Type B pancreatic cell (in vitro differentiated cells): Measurements from ENCODE around the gene ATOH7. TPM values are rescaled to one million over a fixed set of nuclear protein-coding genes. Genes with fewer than 3 reads are reported as not detected.
"Not testable (repeated sequence)": the region's sequence is repeated elsewhere in the genome, so short reads cannot be mapped to it uniquely, and the experiment has no call there.

Source experiments
- DNase-seq: peaks from one replicate; pipeline ENCODE4 v3.0.0; 2021; ENCODE audit warnings: mixed read lengths; ENCODE audit not compliant: unreplicated experiment; ENCODE audit errors: extremely low spot score
- H3K27ac Mint-ChIP-seq: 2 replicates; pipeline ENCODE4 v1.8.0; 2021; ENCODE audit warnings: mild to moderate bottlenecking, mixed read lengths
- H3K27me3 Mint-ChIP-seq: 2 replicates; pipeline ENCODE4 v1.8.0; 2021; ENCODE audit warnings: mixed read lengths
- H3K36me3 Mint-ChIP-seq: 2 replicates; pipeline ENCODE4 v1.8.0; 2021; ENCODE audit warnings: mixed read lengths
- H3K4me1 Mint-ChIP-seq: one replicate; pipeline ENCODE4 v1.8.0; 2021; ENCODE audit warnings: mixed read lengths; ENCODE audit not compliant: unreplicated experiment
- H3K4me3 Mint-ChIP-seq: 2 replicates; pipeline ENCODE4 v1.8.0; 2021; ENCODE audit warnings: mild to moderate bottlenecking, mixed read lengths
- H3K9me3 Mint-ChIP-seq: 2 replicates; pipeline ENCODE4 v1.8.0; 2021; ENCODE audit warnings: mixed read lengths
- total RNA-seq: library from RNA; stranded (reverse); gene quantifications from 2 replicates; pipeline ENCODE4 v1.2.1, GENCODE V29; 2021; ENCODE audit warnings: low replicate concordance
- TF ChIP-seq, protein P1 (sequence below): fragments of 200-600 bp; sonication (generic); conservative IDR thresholded peaks from 2 replicates; pipeline ENCODE4 v1.5.0; 2021; ENCODE audit warnings: antibody characterized with exemption, mild to moderate bottlenecking

Gene ATOH7
- total RNA-seq, 1 donor from 2014 or later: 0.60 TPM

DNA sequence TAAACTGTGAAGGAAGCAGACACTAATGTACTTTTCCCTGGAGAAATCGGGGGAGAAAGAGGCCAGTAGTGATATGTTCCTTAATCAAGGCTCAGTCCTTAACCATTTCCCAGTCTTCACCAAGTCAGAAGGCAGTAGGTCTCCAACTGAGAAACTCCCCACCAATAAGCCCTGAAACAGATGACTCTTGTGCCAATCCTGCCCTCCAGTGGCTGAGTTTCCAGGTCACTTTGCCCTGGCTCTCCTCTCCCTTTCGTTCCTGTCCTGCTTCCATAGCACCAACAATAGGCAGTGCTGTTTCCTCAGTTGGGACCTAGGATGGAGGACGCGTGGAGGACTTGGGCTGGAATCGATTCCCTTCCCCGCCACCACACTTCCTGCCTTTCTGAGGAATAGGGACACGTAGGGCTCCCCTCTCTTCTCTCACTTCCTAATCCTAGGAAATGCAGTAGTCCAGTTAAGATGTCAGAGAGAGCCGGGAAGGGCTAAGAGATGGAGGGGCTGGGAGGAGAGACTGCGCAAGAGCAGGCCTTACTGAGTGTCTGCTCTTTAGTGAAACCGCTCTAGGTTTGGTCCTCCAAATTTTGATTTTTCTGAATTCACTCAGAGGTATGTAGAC, 23.4 kb downstream of the ATOH7 start:
- no peak for DNase-seq
- Mint-ChIP-seq H3K4me1 (peaks cover 16% of the 10 kb centered on the region), H3K27ac (no peak overlapping the region), H3K9me3 (no peaks in the 10 kb centered on the region), H3K27me3 (peaks cover 21% of the 10 kb centered on the region), H3K36me3 (no peaks in the 10 kb centered on the region), H3K4me3 (no peak overlapping the region)
- TF ChIP-seq, protein P1, sequence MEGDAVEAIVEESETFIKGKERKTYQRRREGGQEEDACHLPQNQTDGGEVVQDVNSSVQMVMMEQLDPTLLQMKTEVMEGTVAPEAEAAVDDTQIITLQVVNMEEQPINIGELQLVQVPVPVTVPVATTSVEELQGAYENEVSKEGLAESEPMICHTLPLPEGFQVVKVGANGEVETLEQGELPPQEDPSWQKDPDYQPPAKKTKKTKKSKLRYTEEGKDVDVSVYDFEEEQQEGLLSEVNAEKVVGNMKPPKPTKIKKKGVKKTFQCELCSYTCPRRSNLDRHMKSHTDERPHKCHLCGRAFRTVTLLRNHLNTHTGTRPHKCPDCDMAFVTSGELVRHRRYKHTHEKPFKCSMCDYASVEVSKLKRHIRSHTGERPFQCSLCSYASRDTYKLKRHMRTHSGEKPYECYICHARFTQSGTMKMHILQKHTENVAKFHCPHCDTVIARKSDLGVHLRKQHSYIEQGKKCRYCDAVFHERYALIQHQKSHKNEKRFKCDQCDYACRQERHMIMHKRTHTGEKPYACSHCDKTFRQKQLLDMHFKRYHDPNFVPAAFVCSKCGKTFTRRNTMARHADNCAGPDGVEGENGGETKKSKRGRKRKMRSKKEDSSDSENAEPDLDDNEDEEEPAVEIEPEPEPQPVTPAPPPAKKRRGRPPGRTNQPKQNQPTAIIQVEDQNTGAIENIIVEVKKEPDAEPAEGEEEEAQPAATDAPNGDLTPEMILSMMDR: peak; percentile 71

DNA sequence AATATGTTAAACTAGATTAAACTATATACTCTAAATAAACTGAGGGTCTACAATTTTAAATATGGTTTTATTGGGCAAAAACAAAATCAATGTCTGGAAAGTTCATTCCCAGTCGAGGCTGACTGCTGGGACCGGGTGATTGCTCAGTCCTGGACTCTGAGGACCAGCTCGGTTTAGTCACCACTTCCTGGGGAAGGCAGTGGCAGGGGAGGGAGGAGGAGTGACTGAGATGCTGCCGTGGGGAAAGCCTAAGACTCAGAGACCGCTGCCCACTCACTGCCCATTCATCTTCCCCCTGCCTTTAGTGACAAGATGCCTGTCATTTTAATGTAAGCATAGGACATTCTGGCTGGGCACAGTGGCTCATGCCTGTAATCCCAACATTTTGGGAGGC, 29.0 kb downstream of the ATOH7 start:
- no peaks in the 10 kb centered on the region for H3K4me1 Mint-ChIP-seq
- no peaks in the 10 kb centered on the region for H3K36me3 Mint-ChIP-seq
- H3K4me3 Mint-ChIP-seq: no peak overlapping the region
- peaks cover 23% of the 10 kb centered on the region for H3K27me3 Mint-ChIP-seq
- no peak overlapping the region for H3K27ac Mint-ChIP-seq
- H3K9me3 Mint-ChIP-seq: no peaks in the 10 kb centered on the region
- TF ChIP-seq, protein P1: no peak
- DNase-seq: no peak

DNA sequence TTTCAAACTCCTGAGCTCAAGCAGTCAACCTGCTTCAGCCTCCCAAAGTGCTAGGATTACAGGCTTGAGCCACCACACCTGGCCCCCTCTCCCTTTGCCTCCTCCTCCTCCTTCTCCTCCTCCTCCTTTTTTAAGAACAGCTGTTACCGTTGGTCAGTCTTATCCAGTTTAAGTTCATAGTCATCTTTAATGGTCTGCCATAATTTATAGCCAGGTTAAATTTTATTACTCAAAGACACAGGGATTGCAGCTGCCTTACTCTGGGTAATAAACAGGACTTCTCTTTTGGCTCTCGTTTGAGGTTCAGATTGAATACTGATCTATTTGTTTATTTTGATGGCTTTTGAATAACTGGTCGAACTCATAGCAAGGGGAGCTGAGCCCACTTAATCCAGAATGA, 35.2 kb downstream of the ATOH7 start:
- no peak overlapping the region for H3K27ac Mint-ChIP-seq
- DNase-seq: no peak
- H3K36me3 Mint-ChIP-seq: no peaks in the 10 kb centered on the region
- H3K4me3 Mint-ChIP-seq: no peak overlapping the region
- no peaks in the 10 kb centered on the region for H3K9me3 Mint-ChIP-seq
- TF ChIP-seq, protein P1: no peak
- no peaks in the 10 kb centered on the region for H3K4me1 Mint-ChIP-seq
- peaks cover 11% of the 10 kb centered on the region for H3K27me3 Mint-ChIP-seq

DNA sequence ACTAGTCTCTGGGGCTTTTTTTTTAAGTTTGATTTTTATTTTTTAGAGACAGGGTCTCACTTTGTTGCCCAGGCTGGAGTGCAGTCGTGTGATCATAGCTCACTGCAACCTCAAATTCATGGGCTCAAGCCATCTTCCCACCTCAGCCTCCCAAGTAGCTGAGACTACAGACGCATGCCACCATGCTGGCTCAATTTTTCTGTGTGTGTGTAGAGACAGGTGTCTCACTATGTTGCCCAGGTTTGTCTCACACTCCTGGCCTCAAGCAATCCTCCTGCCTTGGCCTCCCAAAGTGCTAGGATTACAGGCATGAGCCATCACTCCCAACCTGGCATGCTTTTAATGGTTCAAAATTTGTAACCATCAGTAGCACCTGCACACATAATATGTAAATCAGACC, 36.1 kb downstream of the ATOH7 start:
- H3K36me3 Mint-ChIP-seq, H3K4me3 Mint-ChIP-seq, H3K4me1 Mint-ChIP-seq, DNase-seq, H3K27ac Mint-ChIP-seq, H3K9me3 Mint-ChIP-seq, H3K27me3 Mint-ChIP-seq: not testable (repeated sequence)

DNA sequence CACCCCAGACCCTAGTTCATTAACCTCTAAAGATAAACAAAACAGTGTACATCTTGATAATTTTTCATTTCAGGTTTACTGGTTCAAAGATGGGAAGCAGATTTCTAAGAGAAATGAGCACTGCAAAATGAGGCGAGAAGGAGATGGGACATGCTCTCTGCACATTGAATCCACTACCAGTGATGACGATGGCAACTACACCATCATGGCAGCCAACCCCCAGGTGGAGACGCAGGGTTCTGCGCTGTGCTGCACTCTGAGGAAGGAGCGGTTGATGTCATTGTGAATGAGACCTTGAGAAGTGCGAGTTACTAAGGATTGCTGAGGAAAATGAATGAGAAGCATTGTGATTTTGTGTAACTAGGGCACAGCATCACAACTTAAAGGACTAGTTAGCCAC, 37.6 kb downstream of the ATOH7 start:
- TF ChIP-seq, protein P1: no peak
- Mint-ChIP-seq H3K4me1 (no peaks in the 10 kb centered on the region), H3K36me3 (no peaks in the 10 kb centered on the region), H3K4me3 (no peak overlapping the region), H3K9me3 (no peaks in the 10 kb centered on the region), H3K27me3 (peaks cover 12% of the 10 kb centered on the region), H3K27ac (no peak overlapping the region)
- DNase-seq: no peak

DNA sequence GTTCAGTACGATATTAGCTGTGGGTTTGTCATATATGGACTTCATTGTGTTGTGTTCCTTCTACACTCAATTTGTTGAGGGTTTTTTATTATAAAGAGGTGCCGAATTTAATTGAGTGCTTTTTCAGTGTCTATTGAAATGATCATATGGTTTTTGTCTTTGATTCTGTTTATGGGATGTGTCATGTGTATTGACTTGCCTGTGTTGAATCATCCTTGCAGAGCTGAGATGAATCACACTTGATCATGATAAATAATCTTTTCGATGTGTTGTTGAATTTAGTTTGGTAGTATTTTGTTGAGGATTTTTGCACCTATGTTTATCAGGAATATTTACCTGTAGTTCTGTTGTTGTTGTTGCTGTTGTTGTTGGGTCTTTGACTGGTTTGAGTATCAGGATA, 39.8 kb downstream of the ATOH7 start:
- no peak overlapping the region for H3K4me3 Mint-ChIP-seq
- no peak overlapping the region for H3K27ac Mint-ChIP-seq
- TF ChIP-seq, protein P1: no peak
- DNase-seq: no peak
- H3K36me3 Mint-ChIP-seq: no peaks in the 10 kb centered on the region
- H3K27me3 Mint-ChIP-seq: peaks cover 7% of the 10 kb centered on the region
- no peaks in the 10 kb centered on the region for H3K9me3 Mint-ChIP-seq
- no peaks in the 10 kb centered on the region for H3K4me1 Mint-ChIP-seq
